Esophagus muscularis mucosa (tissue), 3 donors: Measurements from ENCODE around the gene SCN9A.
"Not testable (repeated sequence)": the region's sequence is repeated elsewhere in the genome, so short reads cannot be mapped to it uniquely, and the experiment has no call there.

Experiments
- CTCF ChIP-seq, 3 experiments: fragments of 200-600 bp in 2 of 3; fragments of 450-650 bp in 1 of 3; sonication (generic) in 2 of 3; IDR thresholded peaks; one replicate each; pipeline ENCODE4 v1.5.1; 2017 to 2019; ENCODE audit warnings: antibody characterized with exemption in 3 of 3, mild to moderate bottlenecking in 2 of 3, moderate library complexity in 1 of 3
- EP300 ChIP-seq: sonication (generic); formaldehyde crosslinking; IDR thresholded peaks from one replicate; pipeline ENCODE4 v1.6.1; 2017; ENCODE audit warnings: antibody characterized with exemption

GRCh38 chr2:166407746-166408145, 32.0 kb upstream of the SCN9A start:
- not testable (repeated sequence) for TF ChIP-seq CTCF (IDR thresholded peaks at IDR 0.05); EP300
